Fibroblast of skin of back (primary cell): ENCODE measurements around the gene LRRC4.

ENCODE experiments used
- DNase-seq: peaks from one replicate; pipeline ENCODE4 v3.0.0-alpha.2; 2013

LRRC4 gene

DNA sequence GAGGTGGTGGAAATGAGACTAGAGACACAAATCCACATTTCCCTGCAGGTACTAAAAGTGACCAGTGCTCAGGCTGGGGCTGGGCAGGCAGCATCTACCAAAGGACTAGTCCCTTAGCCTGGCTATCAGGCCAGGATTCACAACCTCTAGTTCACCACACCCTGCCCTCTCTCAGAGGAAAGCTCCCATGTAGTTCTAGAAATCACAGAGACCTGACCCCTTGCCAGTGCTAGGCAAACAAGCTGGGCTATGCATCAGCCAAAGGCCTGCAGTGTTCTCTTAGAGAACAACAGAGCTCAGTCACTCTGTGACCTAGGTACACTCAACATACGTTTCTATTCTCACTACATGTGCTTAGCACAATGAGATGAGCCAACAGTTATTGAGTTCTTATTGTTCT, 26.7 kb upstream of the LRRC4 start:
- no peak for DNase-seq

DNA sequence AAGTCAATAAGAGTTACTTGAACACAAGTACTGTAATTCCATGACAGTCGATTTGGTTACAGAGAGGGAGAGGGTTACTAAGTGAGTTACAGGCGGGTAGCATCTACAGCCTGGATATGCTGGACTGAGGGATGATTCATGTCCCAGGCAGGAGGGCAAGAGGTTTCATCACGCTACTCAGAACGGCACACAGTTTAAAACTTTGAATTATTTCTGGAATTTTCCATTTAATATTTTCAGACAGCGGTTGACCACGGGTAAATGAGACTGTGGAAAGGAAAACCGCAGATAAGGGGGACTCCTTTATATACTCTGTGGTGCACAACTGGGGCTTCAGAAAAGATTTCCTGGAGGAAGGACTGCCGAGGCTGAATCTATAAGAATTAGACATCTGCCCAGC, 25.7 kb upstream of the LRRC4 start:
- DNase-seq = peak; percentile 95

DNA sequence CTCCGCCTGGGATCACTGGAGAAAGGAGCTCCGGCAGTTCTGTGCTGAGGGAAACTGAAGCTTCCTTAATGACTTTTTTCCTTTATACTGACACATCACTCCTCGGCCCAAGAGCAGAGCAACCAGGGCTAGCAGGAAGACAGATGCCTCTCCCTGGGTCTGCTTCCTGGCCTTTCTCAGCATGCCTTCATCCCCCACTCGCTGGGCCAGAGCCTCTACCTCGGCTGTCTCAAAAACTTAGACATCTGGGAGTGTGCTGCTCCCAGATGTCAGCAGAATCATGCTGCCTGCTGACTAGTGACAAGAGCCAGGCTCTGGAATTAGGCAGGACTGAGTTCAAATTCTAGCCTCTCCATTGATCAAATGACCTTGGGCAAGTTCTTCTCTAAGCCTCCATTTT, 24.4 kb upstream of the LRRC4 start:
- peak; percentile 49 for DNase-seq

DNA sequence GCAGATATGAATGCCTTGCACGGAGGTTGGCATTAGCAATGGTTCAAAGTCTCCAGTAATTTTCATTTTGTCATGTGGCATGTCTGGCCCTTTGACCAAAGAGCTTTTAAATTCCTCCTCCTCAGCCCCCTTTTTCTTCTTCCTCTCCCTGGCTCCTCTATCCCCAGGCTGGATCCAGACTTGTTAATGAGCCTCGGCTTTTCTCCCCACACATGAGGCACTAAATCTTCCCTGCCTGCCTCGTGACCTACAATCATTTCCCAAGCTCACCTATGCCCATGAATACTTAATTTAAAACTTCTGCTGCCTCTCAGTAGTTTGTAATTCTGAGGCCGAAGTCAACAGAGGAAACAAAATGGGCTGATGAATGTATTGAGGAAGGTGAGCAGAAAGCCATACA, 23.3 kb upstream of the LRRC4 start:
- DNase-seq = no peak

DNA sequence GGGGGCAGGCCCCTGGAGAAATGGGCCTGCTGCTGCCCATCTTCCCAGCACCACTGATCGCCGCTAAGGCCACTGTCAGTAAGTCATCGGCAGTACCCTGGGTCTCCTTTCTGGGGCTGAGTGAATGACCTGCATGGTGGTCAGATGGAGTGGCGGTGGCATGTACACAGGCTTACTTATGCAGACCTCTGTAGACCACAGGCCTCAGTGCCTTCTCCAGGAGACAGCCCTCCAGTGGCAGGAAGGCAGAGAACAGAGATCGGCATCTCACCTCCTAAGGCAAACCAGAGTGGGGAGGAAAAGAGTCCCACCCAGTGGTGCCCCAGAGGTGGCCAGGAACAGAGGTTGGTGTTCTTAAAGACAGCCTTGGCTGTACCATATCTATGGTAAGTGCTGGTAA, 22.8 kb upstream of the LRRC4 start:
- DNase-seq = no peak

DNA sequence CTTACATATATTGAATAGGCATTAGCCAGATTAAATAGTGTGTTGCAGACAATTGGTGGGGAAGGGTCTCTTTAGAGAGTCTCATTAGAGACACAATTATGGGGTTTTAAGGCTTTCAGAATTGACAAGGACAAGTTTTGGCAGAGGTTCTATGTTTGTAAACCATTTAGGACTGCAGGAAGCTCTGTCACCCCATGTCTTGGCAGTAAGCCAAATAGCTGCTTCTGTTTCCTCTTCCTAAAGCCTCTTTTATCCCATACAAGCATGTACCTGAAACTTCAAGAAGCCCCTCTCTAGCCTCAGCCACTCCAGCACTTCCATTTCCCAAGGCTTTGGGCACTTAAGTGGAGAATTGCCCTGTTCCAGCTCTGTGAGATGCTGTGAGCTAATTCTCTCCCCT, 21.8 kb upstream of the LRRC4 start:
- peak; percentile 39 for DNase-seq

DNA sequence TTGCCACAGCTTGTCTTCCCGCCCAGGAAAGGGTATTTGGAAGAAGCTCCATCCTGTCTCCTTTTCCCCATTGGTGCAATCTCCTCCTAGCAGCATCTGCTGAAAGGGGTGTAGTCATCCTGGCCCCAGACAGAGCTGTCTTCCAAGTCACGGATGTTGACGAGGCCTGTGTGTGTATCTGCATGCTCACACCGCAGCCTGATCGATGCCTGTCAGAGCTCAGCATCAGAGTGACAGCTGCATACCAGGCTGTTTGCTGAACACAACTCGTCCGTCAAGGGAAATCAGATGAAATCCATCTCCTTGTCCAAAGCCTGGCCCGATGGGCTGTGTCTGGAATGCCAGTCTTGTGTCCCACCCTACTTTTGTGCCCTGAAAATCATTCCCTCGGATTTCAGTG, 21.2 kb upstream of the LRRC4 start:
- no peak for DNase-seq

DNA sequence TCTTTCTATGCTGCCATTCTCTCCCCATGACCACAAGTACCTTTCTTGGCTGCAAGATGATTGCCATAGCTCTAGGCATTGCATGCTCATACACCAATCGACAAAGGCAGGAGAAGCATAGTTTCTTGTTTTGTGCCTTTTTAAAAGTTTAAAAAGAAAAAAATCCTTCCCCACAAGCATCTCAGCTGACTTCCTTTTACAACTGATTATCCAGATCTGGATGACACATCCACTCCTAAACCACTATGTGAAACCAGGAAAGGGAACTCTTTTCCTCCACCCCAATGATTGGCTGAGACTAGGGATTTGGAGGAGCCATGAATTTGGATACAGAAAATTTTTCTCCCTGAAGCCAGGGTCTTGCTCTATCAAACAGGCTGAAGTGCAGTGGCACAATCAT, 14.5 kb upstream of the LRRC4 start:
- peak; percentile 38 for DNase-seq

DNA sequence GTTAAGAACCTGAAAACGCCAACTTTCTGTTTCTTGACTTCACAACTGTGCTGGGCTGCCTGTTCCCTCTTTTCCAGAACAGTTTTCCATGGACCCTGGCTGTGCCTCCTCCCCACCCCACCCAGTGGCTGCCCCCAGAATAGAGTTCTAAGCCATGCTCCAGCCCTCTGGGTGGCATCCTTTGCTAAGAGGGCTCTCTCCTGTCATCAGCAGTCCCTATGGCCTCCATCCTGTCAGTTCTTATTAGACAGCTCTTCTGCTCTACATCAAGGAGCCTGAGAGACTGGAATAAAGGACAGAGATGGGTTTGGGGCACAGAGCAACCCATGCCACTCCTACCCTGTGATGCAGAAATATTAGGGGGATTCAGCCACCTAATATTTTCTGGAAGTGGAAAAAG, 13.9 kb upstream of the LRRC4 start:
- no peak for DNase-seq

DNA sequence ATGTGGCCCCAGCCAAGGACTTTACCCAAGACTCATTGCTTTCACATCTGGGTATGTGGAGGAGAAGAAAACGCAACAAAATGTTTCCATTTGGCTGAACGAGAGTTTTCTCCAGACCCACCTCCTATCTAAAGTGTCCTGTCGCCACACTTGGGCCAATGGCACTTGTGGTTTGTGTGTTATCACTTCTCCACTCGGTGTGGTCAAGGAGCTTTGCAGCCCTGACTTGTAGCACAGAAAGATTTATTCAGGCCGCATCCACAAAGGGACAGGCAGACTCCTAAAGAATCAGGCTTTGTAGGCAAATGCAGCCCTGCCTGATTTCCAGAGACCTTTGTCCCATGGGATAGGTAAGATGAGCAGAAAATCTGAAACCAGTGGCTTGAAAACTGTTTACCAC, 12.8 kb upstream of the LRRC4 start:
- DNase-seq = no peak

DNA sequence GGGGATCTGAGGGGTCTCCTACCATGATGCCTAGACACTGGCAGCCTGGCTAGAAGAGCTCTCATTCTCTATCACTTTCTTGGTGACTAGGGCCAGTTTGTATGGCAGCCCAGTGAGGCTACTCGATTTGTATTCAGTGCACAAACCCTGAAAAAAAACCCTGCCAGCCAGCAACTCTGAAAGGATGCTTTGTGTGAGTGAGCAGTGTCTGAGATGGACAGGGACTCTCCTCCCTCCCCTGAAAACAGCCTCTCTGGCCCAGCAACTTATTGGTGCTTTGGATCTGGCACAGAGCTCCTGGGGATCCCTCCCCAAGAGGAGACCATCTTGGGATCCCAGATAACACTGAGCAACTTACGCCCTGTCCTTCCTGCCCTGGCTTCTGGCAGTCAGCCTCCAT, 10.8 kb upstream of the LRRC4 start:
- DNase-seq = no peak

DNA sequence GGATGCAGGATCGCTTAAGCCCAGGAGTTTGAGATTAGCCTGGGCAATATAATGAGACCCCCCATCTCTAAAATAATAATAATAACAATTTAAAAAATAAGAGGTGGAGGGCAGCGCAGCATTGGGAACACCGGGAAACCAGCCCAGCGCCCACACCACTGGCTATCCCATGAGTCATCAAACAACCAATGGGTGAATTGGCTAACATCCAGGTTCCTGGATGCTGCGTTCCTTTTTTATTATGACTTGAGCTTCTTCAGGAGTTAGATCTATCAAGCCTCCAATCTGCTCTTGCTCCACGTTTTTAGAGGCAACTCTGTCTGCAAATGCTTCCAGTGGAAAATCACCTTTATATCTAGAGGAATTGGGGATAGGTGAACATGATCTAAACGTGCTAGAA, 10.0 kb upstream of the LRRC4 start:
- peak; percentile 76 for DNase-seq

DNA sequence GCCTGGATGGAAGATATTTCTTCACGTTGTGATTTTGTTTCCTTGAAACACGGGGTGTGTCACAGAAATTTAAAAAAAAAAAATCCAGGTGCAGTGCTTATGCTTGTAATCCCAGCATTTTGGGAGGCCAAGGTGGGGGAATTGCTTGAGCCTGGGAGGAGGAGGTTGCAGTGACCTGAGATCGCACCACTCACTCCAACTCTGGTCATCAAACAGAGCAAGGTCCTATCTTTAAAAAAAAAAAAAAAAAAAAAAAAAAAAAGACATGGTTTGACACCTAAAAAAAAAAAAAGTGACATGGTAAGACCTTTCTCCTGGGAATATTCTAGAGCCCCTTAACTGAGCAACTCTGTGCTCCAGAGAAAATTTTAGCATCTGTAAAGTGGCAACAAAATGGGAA, 9.0 kb upstream of the LRRC4 start:
- DNase-seq = no peak

DNA sequence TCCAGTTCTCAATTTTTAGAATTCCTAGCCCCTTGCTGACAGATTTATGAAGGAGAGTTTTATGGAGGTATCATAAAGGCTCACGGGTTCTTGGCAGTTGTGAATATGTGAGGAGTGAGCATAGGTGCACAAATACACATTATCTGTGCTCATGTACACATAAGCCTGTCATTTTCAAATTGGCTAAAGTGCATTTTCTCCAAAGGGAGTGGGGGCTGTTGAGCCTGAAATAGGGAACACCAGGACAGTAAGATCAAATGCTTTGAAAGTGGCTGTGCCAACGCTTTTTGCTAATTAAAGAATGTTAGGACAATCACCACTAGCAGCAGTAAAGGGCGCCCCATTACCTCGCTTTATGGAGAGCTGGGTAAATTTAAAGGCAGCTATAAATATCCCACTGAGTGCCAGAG, 8.3 kb upstream of the LRRC4 start:
- DNase-seq = no peak

DNA sequence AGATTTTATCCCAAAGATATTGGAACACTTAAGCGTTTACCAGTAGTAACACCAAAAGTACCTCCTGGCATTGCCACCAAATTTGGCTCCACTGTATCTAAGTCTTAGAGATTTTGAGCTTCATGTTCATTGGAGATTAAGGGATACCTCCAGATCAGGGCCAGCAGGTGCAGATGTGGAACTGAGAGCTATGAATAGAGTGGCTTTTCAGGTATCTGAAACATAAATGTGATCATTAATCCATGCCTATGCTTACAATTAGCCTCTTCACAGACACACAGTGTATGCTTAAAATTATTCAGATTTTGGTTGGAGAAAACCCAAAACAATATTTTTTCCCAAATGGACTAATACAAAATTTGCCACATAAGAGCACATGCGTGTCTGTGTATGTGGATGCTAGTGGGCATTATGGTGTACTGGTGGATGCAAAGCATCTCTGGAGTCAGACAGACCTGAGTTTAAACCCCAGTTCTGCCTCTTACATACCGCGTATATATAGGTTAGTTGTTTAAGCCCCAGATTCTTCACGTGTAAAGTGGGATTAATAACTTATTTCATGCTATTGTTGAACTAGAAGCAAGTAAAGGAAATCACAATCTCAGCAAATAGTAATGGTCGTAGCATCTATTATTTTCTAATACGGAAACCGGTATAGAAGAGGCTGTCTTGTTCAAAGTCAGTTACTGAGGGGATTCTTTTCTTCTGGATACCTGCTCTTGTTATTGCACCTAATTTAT, 6.8 kb upstream of the LRRC4 start:
- no peak for DNase-seq

DNA sequence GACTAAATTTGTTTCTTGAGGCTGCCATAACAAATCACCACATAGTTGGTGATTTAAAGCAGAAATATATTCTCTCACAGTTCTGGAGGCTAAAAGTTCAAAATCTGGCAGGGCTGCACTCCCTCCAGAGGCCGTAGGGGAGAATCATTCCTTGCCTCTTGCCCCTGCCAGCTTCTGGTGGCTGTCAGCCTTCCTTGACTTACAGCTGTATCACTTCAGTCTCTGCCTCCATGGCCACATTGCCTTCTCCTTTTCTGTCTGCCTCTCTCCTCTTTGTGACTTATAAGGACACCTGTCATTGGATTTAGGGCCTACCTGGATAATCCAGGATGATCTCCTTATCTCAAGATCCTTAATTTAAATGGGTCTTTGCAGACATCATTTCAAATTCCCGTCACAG, 5.8 kb upstream of the LRRC4 start:
- DNase-seq = no peak

DNA sequence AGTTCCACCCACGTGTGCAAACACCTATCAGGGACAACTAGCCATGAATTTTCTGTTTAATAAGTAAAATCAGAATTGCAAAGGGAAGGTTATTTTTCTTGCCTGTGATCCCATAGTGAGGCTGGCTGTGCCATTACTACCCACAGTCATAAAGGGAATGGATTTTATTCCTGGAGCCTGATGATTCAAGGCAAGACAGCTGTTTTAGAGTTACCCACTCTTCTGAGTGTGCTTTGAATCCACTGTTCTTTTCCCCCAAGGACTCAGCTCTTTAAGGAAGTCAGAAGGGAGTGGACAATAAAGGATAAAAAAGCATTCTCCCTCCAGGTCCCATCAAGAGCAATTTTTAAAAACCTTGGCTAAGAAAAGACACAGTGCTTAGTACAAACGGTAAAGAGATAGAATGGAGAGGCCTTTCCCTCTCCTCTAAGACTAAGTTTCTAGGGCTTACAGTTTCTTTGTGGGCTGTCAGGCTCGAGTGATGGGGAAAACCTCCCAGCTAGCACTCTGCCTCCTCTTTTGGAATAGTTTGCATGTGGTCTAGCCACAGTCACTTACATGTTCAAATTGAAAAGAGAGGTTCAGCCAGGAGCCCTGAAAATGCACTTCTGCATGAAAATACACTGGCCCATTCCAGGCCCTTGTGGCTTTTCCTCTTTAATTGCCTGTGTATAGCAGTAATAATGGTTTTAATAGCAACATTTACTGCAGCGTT, 5.1 kb upstream of the LRRC4 start:
- no peak for DNase-seq

DNA sequence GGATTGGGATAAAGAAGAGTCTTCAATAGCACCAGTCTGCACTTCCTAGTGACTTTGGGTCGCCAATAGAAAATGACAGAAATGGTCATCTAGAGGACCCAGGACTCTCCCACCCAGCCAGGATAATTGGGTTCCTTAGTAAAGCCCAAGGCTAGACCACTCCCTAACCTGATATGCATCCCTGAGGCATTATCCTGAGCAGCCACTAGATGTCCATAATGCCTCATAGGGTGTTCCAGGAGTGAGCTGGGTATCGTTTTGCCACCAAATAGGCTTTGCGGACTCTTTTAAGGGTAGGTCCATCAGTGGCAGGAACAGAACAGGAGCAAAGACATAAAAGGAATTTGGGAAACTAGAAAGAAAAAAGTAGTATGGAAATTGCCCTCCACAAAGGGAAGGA, 4.5 kb upstream of the LRRC4 start:
- no peak for DNase-seq

DNA sequence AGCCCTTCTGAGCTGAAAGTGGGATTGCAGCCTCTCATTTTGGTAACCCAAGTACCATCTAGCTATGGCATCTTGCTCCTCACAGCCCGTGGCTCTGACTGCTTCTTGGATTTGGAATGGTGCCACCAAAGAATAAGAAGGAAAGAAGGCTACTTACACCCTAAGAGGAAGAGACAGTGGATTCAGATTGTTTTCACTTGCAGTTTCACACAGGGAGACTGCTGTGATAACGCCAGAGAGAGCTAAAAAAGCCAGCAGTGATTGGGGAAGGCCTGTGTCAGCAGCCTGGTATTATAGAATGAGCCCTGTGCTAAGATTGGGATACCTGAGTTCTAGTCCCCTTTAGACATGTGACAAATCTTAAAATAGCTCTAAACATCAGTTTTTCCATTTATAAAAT, 3.6 kb upstream of the LRRC4 start:
- DNase-seq = no peak

DNA sequence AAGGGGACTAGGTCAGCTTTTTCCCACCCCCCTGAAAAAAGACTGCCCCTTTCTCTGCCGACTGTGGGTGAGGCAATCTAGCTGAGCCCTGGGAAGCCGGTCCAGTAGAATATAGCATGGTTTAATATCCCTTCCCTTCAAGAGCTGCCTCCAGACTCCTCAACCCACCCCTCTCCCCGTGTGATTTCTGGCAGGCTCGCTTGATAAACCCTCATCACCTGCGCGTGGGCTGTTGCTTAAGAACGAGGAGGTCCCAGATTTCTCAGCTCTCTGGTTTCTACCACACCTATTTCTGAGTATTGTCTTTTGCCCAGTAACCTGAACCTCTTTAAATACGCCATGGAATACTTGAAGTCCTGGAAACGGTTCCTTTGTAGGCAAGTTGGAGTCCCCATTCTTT, 2.0 kb upstream of the LRRC4 start:
- DNase-seq = no peak

DNA sequence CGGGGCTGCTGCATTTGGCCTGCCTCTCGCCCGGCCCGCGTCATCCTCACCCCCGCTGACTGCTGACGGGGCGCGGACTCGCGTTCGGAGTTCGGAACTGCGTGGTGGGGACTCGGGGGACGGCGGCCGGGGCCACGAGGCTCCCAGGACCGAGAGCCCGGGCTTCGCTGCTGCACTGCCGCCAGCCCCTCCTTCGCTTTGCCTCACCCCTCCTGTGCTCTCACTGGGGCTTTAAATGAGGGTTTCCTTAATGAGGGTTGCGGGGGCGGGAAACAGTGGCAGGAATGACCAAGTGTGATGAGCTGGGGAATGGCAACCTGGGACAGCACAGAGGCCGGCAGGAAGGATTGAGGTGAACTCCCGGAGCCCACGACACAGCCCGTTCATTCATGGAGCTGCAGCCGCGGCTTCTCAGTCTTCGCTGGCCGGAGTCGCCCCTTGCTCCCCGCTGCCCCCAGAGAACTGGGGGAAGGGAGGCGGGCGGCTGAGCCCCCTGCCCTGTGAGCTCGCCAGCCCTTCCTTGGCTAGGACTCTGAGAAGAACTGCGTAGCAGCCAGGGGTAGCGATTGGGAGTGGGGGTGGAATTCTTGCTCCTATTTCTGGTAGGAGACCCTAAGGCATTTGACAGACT, 1.5 kb upstream of the LRRC4 start:
- no peak for DNase-seq

DNA sequence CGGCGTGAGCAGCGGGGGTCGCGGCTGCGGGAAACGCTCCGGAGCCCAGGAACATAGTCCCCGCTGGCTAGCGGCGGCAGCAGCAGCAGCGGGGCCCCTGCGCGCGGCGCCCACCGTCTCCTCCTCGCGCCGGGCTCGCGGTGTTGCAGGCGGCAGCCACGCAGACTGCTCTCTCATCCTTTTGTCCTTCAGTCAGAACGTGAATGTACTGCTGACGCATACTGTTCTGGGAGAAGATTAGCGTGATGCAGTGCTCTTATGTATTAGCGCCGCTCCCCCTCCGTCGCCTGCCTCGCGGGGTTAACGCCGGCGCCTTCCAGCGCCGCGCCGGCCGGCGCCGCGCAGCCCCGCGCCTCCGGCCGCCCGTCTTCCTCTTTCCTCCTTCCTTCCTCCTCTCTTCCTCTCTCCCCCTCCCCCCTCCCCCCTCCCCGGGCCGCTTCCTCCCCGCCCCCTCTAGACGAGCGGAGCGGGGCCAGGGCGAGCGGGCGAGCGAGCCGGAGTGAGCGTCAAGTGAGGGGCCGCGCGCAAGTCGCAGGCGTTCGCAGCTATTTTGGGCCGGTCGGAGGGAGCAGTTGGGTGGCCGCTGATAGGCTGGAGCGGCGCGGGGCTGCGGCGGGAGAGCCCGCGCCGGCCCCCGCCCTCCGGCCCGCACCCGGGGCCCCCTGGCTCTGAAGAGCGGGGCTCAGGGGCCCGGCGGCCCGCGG, 816 bp upstream of the LRRC4 start:
- DNase-seq = peak; percentile 93

DNA sequence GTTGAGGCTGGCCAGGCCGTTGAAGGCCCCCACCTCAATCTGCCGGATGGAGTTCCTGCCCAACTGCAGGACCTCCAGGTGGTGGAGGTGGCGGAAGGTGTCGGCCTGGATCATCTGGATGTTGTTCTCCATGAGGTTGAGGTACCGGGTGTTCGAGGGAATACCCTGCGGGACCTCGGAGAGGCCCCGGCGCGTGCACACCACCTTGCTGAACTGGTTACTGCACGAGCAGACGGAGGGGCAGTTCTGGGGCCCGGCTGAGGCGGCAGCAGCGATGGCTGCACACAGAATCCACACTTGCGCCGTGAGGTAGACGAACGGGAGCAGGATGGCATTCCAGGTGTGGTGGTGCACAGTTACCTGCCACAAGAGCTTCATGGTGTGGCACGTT, 979 bp downstream of the LRRC4 start:
- no peak for DNase-seq
